HEK293 (cell line): Measurements from ENCODE around the gene BCR.

Source experiments
- CTCF ChIA-PET: fragments of 350-600 bp; formaldehyde crosslinking; extraction: SDS; loops from one replicate; lab custom pipeline; 2021; ENCODE audit warnings: antibody characterized with exemption; lab: Yijun Ruan, JAX
- POLR2A ChIA-PET: fragments of 300-600 bp; formaldehyde crosslinking; extraction: SDS; loops from one replicate; lab custom pipeline; 2020; ENCODE audit warnings: antibody characterized with exemption, inconsistent platforms; lab: Yijun Ruan, JAX
- H3K27ac ChIP-seq: fragments of 200-500 bp; sonication (Bioruptor generic); 2 replicates; pipeline ENCODE4 v1.5.1; 2014; ENCODE audit warnings: low read depth, low read length, control low read depth, inconsistent platforms; ENCODE audit errors: extremely low read depth
- H3K36me3 ChIP-seq, 2 experiments: fragments of 200-500 bp in 1 of 2; sonication (Bioruptor generic) in 1 of 2; 1 replicate in 1 of 2; 2 replicates in 1 of 2; pipeline ENCODE4 v1.5.1; 2014 to 2017; ENCODE audit warnings: inconsistent platforms in 2 of 2, low read length in 2 of 2; ENCODE audit not compliant: control insufficient read depth in 2 of 2, insufficient read depth in 1 of 2
- H3K4me1 ChIP-seq: fragments of 200-500 bp; sonication (Bioruptor generic); 2 replicates; pipeline ENCODE4 v1.5.1; 2014; ENCODE audit warnings: mild to moderate bottlenecking, low read length, inconsistent platforms; ENCODE audit not compliant: control insufficient read depth, insufficient read depth
- H3K4me3 ChIP-seq: 2 replicates; pipeline ENCODE4 v1.5.1; 2011; ENCODE audit warnings: low read depth, mild to moderate bottlenecking, control low read depth, low read length, moderate library complexity
- H3K9me3 ChIP-seq: fragments of 200-500 bp; sonication (Bioruptor generic); 2 replicates; pipeline ENCODE4 v1.5.1; 2014; ENCODE audit warnings: low read depth, low read length, inconsistent platforms; ENCODE audit not compliant: control insufficient read depth, insufficient read depth
- GLI4 ChIP-seq: fragments of 450-650 bp; formaldehyde crosslinking; IDR thresholded peaks from 2 replicates; pipeline ENCODE4 v1.5.1; 2016; ENCODE audit warnings: missing biosample characterization, missing genetic modification characterization
- KLF1 ChIP-seq: fragments of 450-650 bp; formaldehyde crosslinking; IDR thresholded peaks from 2 replicates; pipeline ENCODE4 v1.5.1; 2016; ENCODE audit warnings: missing biosample characterization, missing genetic modification characterization
- SP7 ChIP-seq: fragments of 450-650 bp; formaldehyde crosslinking; IDR thresholded peaks from 2 replicates; pipeline ENCODE4 v1.5.1; 2016; ENCODE audit warnings: missing biosample characterization, missing genetic modification characterization
- WT1 ChIP-seq: fragments of 450-650 bp; formaldehyde crosslinking; IDR thresholded peaks from 2 replicates; pipeline ENCODE4 v1.5.1; 2016; ENCODE audit warnings: missing biosample characterization, missing genetic modification characterization
- ZBTB1 ChIP-seq: fragments of 450-650 bp; formaldehyde crosslinking; IDR thresholded peaks from 2 replicates; pipeline ENCODE4 v1.5.1; 2016; ENCODE audit warnings: missing biosample characterization, missing genetic modification characterization
- ZBTB21 ChIP-seq: fragments of 450-650 bp; formaldehyde crosslinking; IDR thresholded peaks from 2 replicates; pipeline ENCODE4 v1.5.1; 2017; ENCODE audit warnings: missing biosample characterization, missing genetic modification characterization
- ZFHX2 ChIP-seq: fragments of 450-650 bp; formaldehyde crosslinking; conservative IDR thresholded peaks from 2 replicates; pipeline ENCODE4 v1.5.1; 2016; ENCODE audit warnings: missing biosample characterization, missing genetic modification characterization
- ZFP41 ChIP-seq: fragments of 450-650 bp; formaldehyde crosslinking; IDR thresholded peaks from 2 replicates; pipeline ENCODE4 v1.5.1; 2016; ENCODE audit warnings: missing biosample characterization, missing genetic modification characterization, borderline replicate concordance
- ZIC2 ChIP-seq: fragments of 450-650 bp; formaldehyde crosslinking; IDR thresholded peaks from 2 replicates; pipeline ENCODE4 v1.5.1; 2016; ENCODE audit warnings: missing biosample characterization, missing genetic modification characterization
- ZNF114 ChIP-seq: fragments of 450-650 bp; formaldehyde crosslinking; IDR thresholded peaks from 2 replicates; pipeline ENCODE4 v1.5.0; 2017; ENCODE audit warnings: missing biosample characterization, missing genetic modification characterization
- ZNF121 ChIP-seq: fragments of 450-650 bp; formaldehyde crosslinking; IDR thresholded peaks from 2 replicates; pipeline ENCODE4 v1.5.1; 2016; ENCODE audit warnings: missing biosample characterization, missing genetic modification characterization
- ZNF132 ChIP-seq: fragments of 450-650 bp; formaldehyde crosslinking; IDR thresholded peaks from 2 replicates; pipeline ENCODE4 v1.5.1; 2017; ENCODE audit warnings: missing biosample characterization, missing genetic modification characterization, borderline replicate concordance
- ZNF138 ChIP-seq: fragments of 450-650 bp; formaldehyde crosslinking; IDR thresholded peaks from 2 replicates; pipeline ENCODE4 v1.5.1; 2016; ENCODE audit warnings: missing biosample characterization, missing genetic modification characterization, borderline replicate concordance
- ZNF157 ChIP-seq: fragments of 450-650 bp; formaldehyde crosslinking; IDR thresholded peaks from 2 replicates; pipeline ENCODE4 v1.5.1; 2016; ENCODE audit warnings: missing biosample characterization, missing genetic modification characterization
- ZNF16 ChIP-seq: fragments of 450-650 bp; formaldehyde crosslinking; IDR thresholded peaks from 2 replicates; pipeline ENCODE4 v1.5.1; 2016; ENCODE audit warnings: low read depth, missing biosample characterization, missing genetic modification characterization
- ZNF37A ChIP-seq: fragments of 450-650 bp; IDR thresholded peaks from 2 replicates; pipeline ENCODE4 v1.5.1; 2018; ENCODE audit warnings: missing biosample characterization, missing genetic modification characterization
- ZNF394 ChIP-seq: fragments of 450-650 bp; formaldehyde crosslinking; IDR thresholded peaks from 2 replicates; pipeline ENCODE4 v1.5.1; 2016; ENCODE audit warnings: missing biosample characterization, missing genetic modification characterization, mild to moderate bottlenecking, moderate library complexity, borderline replicate concordance
- ZNF433 ChIP-seq: fragments of 450-650 bp; formaldehyde crosslinking; IDR thresholded peaks from 2 replicates; pipeline ENCODE4 v1.5.1; 2016; ENCODE audit warnings: missing biosample characterization, missing genetic modification characterization, low read depth
- ZNF48 ChIP-seq: fragments of 450-650 bp; formaldehyde crosslinking; IDR thresholded peaks from 2 replicates; pipeline ENCODE4 v1.5.1; 2016; ENCODE audit warnings: missing biosample characterization, missing genetic modification characterization
- ZNF610 ChIP-seq: fragments of 450-650 bp; formaldehyde crosslinking; IDR thresholded peaks from 2 replicates; pipeline ENCODE4 v1.5.1; 2016; ENCODE audit warnings: missing biosample characterization, missing genetic modification characterization, borderline replicate concordance
- ZNF658 ChIP-seq: fragments of 450-650 bp; formaldehyde crosslinking; IDR thresholded peaks from 2 replicates; pipeline ENCODE4; 2016; ENCODE audit warnings: missing biosample characterization, missing genetic modification characterization
- ZNF664 ChIP-seq: fragments of 450-650 bp; formaldehyde crosslinking; IDR thresholded peaks from 2 replicates; pipeline ENCODE4 v1.5.1; 2016; ENCODE audit warnings: missing biosample characterization, missing genetic modification characterization
- ZNF792 ChIP-seq: fragments of 450-650 bp; formaldehyde crosslinking; IDR thresholded peaks from 2 replicates; pipeline ENCODE4 v1.5.1; 2016; ENCODE audit warnings: missing biosample characterization, missing genetic modification characterization
- ZNF830 ChIP-seq: fragments of 450-650 bp; IDR thresholded peaks from 2 replicates; pipeline ENCODE4 v1.5.0; 2018; ENCODE audit warnings: missing biosample characterization, missing genetic modification characterization, low read depth, mild to moderate bottlenecking, moderate library complexity

The BCR gene

GRCh38 chr22:23283591-23284503 is 103.5 kb downstream of the BCR start:
- TF ChIP-seq ZFHX2 (tag by site-specific recombination) (no peak), GLI4 (tag by site-specific recombination) (no peak), WT1 (tag by site-specific recombination) (no peak), ZNF16 (tag by site-specific recombination) (no peak), ZNF37A (no peak), ZNF433 (tag by site-specific recombination) (no peak), ZNF138 (tag by site-specific recombination) (no peak), ZNF658 (no peak), ZBTB21 (tag by site-specific recombination) (no peak)
- TF ChIP-seq, all 188 proteins: peak for 0
- Histone ChIP-seq H3K27ac (no peak overlapping the region), H3K36me3 (peaks cover 0 to 90% of the 10 kb centered on the region in 2 experiments; a peak in 1 of 3 replicates), H3K4me3 (no peak overlapping the region), H3K4me1 (no peaks in the 10 kb centered on the region), H3K9me3 (no peaks in the 10 kb centered on the region)
- CTCF ChIA-PET: interaction anchor here (0.6 to 8.4 kb wide), 6 partner anchors 13 to 963 kb away, joined by 3 to 207 read pairs (median 4); partner anchors contain the start of gene BCR
- POLR2A ChIA-PET: interaction anchor here (0.5 kb wide), 1 partner anchor 114 kb away, joined by 3 read pairs; no protein-coding TSS in a partner anchor

DNA sequence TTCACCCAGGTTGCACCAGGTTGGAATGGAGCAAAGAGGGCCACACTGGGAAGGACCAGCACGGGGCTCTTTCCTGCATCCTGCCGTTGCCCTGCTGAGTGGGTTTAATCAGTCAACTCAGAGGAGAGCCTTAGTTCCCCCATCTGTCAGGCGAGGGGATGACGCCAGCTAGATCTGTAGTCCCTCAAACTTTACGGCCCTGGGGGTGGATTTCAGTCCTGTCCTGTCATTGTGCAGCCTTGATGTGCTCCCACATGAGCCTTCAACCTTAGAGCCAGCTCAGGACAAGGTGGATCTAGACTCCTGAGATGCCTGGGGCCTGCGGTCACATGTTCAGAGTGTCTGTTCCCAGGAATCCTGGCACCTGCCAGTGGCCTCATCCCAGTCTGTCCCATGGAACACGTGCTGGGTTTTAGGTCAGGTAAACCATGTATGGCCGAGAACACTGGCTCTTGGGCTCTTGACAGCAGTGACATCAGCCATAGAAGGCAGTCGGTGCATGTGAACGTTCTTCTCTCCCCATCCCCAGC is 104.3 kb downstream of the BCR start:
- no peak for TF ChIP-seq ZIC2 (tag by site-specific recombination)
- no peak for TF ChIP-seq ZNF394 (tag by site-specific recombination)
- TF ChIP-seq KLF1 (tag by site-specific recombination): no peak
- TF ChIP-seq ZFP41 (tag by site-specific recombination): no peak
- no peak for TF ChIP-seq ZNF792 (tag by site-specific recombination)
- no peak for TF ChIP-seq SP7 (tag by site-specific recombination)
- no peak for TF ChIP-seq ZBTB1 (tag by site-specific recombination)
- no peak for TF ChIP-seq ZNF132 (tag by site-specific recombination)
- TF ChIP-seq ZNF610 (tag by site-specific recombination): no peak
- no peak for TF ChIP-seq ZNF157 (tag by site-specific recombination)
- no peak for TF ChIP-seq ZNF114
- TF ChIP-seq ZNF830 (tag by site-specific recombination): no peak
- TF ChIP-seq ZNF664 (tag by site-specific recombination): no peak
- no peak for TF ChIP-seq ZNF121 (tag by site-specific recombination)
- no peak for TF ChIP-seq ZNF48 (tag by site-specific recombination)
- TF ChIP-seq WT1 (tag by site-specific recombination): no peak
- Histone ChIP-seq H3K4me3 (no peak overlapping the region), H3K36me3 (peaks cover 0 to 90% of the 10 kb centered on the region in 2 experiments; a peak in 1 of 3 replicates), H3K27ac (no peak overlapping the region), H3K4me1 (no peaks in the 10 kb centered on the region), H3K9me3 (no peaks in the 10 kb centered on the region)
- POLR2A ChIA-PET: no interaction called here
- CTCF ChIA-PET: interaction anchor here (0.6 to 8.4 kb wide), 7 partner anchors 16 to 325 kb away, joined by 3 to 207 read pairs (median 3); partner anchors contain the start of gene BCR
